ENCODE measurements around the gene NEK10.
A peak's percentile ranks its signal among the peaks of the same experiment; 100 is the strongest.

Gene NEK10

DNA sequence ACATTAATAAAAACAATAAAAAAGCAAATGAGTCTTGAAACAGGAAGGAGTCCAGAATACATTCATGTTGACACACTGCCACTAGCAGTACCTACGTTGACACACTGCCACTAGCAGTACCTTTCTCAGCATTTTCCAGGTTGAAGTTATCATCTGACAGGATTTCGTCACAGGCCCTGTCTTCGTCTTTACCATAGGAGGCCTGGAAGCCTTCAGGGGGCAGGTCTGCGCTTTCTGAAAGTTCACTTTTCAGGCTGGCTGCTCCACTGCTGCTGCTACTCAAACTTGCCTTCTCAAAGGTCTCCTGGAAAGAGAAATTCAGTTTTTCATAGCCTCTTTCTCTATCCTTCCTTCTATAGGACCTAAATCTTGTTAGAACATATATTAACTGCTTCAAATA, 194.7 kb downstream of the NEK10 start:
- no peak overlapping the region for H3K4me3 ChIP-seq (ENCODE audit: control insufficient read depth, low read depth, low read length)
- TF ChIP-seq, protein P1, sequence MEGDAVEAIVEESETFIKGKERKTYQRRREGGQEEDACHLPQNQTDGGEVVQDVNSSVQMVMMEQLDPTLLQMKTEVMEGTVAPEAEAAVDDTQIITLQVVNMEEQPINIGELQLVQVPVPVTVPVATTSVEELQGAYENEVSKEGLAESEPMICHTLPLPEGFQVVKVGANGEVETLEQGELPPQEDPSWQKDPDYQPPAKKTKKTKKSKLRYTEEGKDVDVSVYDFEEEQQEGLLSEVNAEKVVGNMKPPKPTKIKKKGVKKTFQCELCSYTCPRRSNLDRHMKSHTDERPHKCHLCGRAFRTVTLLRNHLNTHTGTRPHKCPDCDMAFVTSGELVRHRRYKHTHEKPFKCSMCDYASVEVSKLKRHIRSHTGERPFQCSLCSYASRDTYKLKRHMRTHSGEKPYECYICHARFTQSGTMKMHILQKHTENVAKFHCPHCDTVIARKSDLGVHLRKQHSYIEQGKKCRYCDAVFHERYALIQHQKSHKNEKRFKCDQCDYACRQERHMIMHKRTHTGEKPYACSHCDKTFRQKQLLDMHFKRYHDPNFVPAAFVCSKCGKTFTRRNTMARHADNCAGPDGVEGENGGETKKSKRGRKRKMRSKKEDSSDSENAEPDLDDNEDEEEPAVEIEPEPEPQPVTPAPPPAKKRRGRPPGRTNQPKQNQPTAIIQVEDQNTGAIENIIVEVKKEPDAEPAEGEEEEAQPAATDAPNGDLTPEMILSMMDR (IDR thresholded peaks at IDR 0.05; ENCODE audit: control insufficient read depth, insufficient read depth, low read depth, low read length, missing control alignments), result no peak
- DNase-seq (ENCODE audit: low read depth), result no peak

DNA sequence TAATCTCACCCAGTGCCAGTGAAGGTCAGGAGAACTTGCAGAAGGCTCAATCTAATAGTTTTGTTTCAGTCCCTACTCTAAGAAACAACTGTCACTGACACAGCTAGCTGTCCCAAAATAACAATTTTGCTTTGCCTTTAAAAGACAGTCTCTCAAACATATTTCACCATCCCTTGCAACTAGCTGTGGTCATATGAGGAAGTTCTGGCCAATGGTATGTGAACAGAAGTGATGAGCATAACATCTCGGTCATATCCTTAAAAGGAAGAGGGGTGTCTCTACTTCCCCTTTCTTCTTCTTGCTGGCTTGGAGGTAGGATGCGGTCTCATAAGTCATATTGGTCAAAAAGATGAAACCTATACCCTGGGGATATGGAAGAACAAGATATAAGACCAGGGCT, 198.1 kb downstream of the NEK10 start:
- TF ChIP-seq, protein P1 (IDR thresholded peaks at IDR 0.05; ENCODE audit: control insufficient read depth, insufficient read depth, low read depth, low read length, missing control alignments), result no peak
- no peak for DNase-seq (ENCODE audit: low read depth)
- no peak overlapping the region for H3K4me3 ChIP-seq (ENCODE audit: control insufficient read depth, low read depth, low read length)

DNA sequence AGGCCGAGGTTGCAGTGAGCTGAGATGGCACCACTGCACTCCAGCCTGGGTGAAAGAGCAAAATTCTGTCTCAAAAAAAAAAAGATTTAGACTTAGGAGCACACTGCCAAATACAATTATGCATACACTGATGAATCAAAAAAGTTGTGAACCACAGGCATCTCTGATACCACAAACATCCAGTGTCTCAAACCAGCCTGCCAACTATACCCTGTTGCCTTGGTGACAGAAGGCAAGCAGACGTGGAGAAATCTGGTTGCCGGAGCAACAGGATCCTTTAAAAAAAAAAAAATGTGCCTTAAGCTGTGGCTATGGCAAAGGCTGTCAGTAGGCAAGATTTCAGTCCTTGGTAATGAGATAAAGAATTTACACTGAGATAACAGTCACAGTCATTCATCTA, 202.3 kb downstream of the NEK10 start:
- no peak overlapping the region for H3K4me3 ChIP-seq (ENCODE audit: control insufficient read depth, low read depth, low read length)
- DNase-seq (ENCODE audit: low read depth), result peak; percentile 98
- TF ChIP-seq, protein P1 (IDR thresholded peaks at IDR 0.05; ENCODE audit: control insufficient read depth, insufficient read depth, low read depth, low read length, missing control alignments), result no peak

DNA sequence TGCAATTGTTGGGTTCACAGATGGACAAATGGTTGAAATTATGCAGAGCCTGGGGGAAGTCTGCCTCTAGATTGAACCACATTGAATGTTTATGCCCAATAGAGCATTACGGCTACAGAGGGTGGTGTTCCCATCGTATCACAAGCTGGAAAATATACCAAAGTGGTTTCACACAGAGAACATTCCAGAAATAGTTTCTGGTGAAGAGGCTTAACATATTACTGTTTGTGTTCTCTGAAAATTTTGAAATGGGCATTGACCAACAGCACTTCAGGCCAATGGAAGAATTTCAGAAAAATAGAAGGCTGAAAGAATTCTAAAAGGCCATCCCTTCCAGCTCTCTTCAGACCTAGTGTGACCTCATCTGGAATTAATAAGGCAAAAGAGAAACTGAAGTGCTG, 203.9 kb downstream of the NEK10 start:
- DNase-seq (ENCODE audit: low read depth), result peak; percentile 90
- no peak overlapping the region for H3K4me3 ChIP-seq (ENCODE audit: control insufficient read depth, low read depth, low read length)
- TF ChIP-seq, protein P1 (IDR thresholded peaks at IDR 0.05; ENCODE audit: control insufficient read depth, insufficient read depth, low read depth, low read length, missing control alignments), result no peak

DNA sequence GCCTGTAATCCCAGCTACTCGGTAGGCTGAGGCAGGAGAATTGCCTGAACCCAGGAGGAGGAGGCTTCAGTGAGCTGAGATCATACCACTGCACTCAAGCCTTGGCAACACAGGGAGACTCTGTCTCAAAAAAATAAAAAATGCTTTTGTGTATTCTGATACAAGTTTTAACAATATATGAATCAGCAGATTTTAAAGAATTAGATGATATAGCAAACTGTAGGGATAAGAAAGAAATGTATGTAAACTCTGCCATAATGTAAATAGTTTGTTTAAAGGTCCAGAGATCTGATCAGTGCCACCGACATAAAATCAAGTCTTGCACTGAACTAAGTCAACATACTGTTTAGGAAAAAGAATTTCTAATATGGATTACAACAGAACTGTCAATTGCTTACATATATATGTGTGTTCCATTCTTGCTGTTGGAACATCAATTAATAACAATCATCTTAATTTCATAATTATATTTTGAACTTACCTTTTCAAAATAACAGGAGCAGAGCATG, 208.3 kb downstream of the NEK10 start:
- no peak for DNase-seq (ENCODE audit: low read depth)
- no peak overlapping the region for H3K4me3 ChIP-seq (ENCODE audit: control insufficient read depth, low read depth, low read length)
- TF ChIP-seq, protein P1 (IDR thresholded peaks at IDR 0.05; ENCODE audit: control insufficient read depth, insufficient read depth, low read depth, low read length, missing control alignments), result no peak

DNA sequence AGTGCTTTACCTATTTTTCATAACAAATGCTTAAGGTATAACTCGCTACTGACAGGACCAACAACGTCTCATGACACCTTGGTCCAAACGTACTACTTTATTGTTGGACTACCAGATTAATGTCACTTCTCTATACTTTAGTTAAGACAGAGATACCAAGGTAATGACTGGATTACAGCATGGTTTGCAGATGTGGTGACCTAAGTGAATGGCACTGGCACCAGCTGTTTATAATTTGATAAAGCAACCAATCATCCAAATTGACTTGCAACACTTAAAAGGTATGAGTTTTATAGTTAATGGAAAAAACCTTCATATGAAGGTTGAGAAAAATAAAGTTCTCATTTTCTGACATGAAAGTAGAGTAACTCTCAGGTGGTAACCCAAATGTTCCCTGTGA, 209.0 kb downstream of the NEK10 start:
- peak; percentile 4 for DNase-seq (ENCODE audit: low read depth)
- H3K4me3 ChIP-seq (ENCODE audit: control insufficient read depth, low read depth, low read length), result no peak overlapping the region
- TF ChIP-seq, protein P1 (IDR thresholded peaks at IDR 0.05; ENCODE audit: control insufficient read depth, insufficient read depth, low read depth, low read length, missing control alignments), result no peak

DNA sequence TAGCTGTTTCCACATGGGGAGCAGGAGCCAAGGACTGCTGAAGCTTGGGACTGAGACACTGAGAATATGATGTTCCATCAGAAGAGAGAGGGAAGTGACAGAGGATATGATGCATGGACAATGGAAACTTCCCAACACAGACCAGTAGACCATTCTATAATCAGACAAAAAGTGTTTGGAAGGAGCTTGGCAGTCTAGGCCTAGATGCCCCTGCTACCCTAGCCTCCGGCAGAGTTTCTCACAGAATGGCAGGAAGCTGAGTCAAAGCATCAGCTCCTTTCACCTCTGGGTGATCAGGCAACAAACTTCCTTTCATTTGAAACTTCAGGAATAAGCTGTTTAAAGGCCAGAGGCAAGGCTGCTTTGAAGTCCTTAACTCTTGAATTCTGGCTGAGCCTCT, 222.0 kb downstream of the NEK10 start:
- DNase-seq (ENCODE audit: low read depth), result no peak
- TF ChIP-seq, protein P1 (IDR thresholded peaks at IDR 0.05; ENCODE audit: control insufficient read depth, insufficient read depth, low read depth, low read length, missing control alignments), result no peak
- H3K4me3 ChIP-seq (ENCODE audit: control insufficient read depth, low read depth, low read length), result no peak overlapping the region
